COR-L47 (cell line): Measurements from ENCODE around the gene ZBTB7C.

ENCODE experiments used
- DNase-seq: peaks from one replicate; lab custom pipeline; 2025; lab: John Stamatoyannopoulos, UW

Gene ZBTB7C

DNA sequence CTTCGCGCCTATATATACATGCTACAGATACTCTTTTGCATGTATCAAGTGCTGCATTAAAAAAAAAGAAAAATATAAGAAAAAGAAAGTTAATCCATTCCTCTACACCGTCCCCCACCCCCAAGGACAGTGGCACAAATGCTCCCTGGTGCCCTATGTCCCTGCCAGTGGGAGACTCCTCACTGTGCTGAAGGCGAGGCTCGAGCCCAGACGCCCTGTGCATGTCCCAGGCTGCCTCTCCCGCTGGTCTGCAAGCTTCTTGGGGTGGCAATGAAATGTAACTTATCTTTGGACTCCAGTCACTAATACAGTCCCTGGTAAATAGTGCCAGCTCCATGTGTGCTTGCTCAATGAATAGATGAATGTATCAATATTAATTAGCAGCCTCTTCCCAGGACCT, 293.2 kb downstream of the ZBTB7C start:
- DNase-seq = no peak

- no peak for DNase-seq
Measured at GRCh38 chr18:48113691-48114090, 295.5 kb downstream of the ZBTB7C start.

DNA sequence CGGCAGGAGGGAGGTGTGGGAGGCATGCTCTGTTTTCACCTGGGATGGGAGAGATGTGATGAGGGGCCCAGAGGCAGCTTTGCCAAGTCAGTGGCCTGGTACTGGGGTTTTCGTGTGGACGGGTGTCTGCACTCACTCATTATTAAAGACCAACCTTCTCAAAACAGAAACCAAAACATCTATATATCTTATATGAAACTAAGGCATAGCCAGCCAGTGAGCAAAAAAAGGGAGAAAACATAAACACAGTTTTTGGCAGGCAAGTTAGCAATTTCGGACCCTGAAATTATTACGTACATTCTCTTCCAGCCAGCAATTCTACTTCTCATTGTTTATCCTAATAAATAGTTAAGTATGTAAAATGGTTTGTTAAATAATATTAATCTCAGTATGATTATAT, 297.6 kb downstream of the ZBTB7C start:
- peak; percentile 23 for DNase-seq

GRCh38 chr18:48110797-48111196, 298.4 kb downstream of the ZBTB7C start:
- DNase-seq = no peak

DNA sequence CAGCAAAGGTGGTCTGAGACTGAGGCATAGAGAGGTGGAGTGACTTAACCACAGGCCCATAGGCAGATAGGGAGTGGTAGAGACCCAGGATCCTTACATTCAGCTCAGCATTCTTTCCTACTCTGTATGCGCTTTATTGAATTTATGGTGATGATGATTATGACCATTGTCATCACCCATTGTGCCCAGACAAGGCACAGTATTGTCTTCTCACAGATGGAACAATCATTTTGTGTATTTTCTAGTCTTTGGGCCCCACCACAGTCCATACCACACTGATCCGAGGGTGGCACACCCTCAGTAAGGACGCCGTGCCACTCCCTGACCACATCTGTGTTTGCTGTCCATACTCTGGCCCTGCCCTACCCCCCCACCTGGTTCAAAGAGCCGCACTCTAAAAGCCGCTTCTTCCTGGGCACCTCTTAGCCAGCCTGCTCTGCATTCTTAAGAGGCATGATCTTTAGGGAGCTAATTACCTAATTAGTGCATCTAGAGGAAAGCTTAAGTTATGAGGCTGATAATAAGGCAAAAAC, 299.2 kb downstream of the ZBTB7C start:
- DNase-seq = no peak

DNA sequence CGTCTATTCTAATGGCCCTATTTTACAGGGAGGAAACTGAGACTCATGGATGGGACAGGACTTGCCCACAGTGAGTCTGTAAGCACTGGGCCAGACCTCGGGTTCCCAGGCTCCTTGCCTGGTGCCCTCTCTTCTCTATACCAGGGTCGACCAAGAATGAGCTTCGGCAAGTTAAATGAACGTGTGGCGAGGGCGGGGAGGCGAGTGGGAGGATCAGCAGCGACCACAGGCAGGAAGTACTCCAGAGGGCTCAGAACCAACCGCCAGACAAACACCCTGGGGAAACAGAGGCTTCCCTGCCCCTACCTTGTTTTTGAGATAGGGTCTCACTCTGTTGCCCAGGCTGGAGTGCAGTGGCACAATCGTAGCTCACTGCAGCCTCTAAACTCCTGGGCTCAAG, 301.0 kb downstream of the ZBTB7C start:
- DNase-seq = no peak

DNA sequence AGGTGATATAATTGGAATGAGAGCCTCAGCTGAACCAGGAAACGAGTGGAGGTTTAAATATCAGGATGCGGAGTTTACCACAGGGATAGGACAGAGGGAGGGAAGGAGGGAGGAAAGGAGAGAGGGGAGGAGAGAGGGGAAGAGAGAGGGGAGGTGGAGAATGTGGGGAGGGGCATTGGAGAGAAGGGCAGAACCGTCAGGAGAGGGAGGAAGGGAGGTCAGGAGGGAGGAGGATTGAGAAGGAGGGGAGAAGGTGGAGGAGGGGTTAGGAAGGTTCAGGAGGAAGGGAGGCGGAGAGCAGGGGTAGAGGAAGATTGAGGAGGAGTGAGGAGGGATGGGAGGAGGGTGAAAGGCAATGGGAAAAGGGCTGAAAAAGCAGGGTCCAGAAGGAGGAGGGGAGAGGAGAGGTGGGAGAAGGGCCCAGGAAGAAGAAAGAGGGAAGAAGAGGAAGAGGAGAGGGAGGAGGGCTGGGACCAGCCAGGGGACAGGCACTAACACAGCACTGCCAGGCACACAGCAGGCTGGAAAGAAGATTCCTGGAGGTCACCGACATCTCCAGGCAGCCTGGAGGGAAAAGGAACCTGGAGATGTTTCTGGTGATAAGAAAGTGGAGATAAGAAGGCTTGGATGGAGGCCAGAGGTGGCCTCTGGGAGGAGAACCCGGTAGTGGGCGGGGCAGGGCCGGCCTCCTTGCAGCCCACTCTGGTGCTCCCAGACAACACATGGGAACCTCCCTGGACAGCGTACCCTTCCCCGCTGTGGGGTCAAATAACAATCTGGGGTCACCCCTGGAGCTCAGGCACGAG, 302.0 kb downstream of the ZBTB7C start:
- DNase-seq = no peak

- no peak for DNase-seq
Measured at GRCh38 chr18:48106498-48106897, 302.7 kb downstream of the ZBTB7C start.

DNA sequence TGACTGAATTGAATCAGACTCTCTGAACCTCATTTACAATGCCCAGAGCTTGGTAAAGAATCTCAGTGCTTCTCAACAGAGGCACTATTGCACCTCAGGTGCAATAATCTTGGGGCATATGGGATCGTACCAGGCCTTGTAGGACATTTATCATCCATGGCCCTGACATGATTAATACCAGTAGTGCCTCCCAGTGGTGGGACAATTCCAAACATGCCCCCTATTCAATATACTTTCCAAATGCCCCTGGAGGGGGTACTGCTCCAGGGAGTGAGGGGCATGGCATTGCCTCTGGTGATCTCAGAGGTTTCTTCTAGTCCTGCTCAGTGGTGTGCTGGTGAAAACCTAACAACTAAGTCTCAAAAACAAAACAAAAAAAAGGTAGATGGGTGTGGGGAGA, 303.9 kb downstream of the ZBTB7C start:
- DNase-seq = no peak

GRCh38 chr18:48104705-48105104, 304.5 kb downstream of the ZBTB7C start:
- no peak for DNase-seq

DNA sequence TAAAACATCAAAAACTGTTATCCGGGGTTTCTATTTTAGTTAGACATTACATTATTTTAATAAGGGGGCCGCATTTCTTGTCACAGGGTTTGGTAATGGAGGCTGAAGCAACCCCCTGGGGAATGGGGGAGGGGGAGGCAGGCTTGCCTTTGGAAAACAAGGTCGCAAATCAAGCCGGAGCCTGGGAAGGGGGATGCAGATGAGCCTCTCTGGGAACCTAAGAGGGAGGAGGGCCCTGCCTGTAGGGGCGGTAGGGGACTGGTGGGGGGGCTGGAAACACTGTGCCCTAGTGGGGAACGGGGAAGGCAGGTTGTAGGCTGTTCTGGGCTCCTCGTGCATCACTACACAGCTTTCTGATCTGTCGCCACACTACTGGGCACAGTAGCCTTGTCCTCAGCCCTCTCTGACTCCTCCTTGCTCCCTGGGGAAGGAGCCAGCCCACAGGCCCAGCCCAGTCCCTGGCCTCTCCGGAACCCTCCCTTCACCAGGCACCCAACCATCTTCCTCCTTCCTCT, 308.5 kb downstream of the ZBTB7C start:
- no peak for DNase-seq

GRCh38 chr18:48100165-48100575, 309.0 kb downstream of the ZBTB7C start:
- DNase-seq = no peak

DNA sequence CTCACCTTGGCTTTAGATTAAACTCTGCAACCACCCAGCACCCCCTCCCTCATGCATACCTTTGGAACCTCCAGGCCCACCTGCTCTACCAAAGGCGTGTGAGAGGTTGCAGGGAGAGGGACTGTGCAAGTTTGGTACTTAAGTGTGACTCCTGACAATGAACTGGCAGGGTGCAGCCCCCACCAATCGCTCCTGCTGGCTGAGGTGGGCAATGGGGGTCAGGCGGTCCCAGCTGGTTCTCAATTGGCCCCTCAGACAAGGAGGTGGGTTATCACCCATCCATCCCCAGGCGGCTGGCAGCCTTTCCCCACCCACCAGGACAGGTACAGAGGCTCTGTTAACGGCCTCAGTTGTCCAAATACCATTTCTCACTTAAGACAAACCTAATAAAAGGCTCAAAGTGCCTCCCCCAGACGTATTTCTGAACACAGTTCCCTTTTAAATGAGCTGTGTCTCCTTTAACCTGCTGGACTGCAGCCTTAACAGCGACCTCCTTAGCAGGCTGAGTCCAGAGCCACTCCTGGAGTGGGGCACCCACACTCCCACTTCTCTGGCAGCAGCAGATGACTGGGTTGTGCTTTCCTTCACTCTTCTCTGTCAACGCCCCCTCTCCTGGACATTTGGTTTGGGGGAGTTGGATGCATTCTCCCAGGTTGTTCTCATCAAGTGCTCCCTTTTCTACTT, 309.6 kb downstream of the ZBTB7C start:
- DNase-seq = no peak

DNA sequence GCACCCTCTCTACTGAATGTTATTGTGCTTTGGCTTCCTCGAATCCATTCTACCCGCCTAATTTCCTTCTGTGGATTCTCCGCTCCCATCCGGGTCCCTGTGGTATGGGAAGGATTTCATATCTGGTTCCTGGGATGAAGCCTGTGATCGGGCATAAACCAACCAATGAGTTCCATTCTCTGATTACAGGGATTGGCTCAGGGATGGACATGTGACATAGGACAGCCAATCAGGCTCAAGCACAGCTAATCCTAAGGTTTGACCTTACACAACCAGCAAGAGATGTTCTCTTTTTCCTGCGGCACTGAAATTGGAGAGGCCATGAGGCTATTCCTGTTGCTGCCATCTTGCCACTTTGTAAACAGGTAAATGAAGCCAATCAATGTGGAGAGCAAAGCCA, 310.6 kb downstream of the ZBTB7C start:
- no peak for DNase-seq

DNA sequence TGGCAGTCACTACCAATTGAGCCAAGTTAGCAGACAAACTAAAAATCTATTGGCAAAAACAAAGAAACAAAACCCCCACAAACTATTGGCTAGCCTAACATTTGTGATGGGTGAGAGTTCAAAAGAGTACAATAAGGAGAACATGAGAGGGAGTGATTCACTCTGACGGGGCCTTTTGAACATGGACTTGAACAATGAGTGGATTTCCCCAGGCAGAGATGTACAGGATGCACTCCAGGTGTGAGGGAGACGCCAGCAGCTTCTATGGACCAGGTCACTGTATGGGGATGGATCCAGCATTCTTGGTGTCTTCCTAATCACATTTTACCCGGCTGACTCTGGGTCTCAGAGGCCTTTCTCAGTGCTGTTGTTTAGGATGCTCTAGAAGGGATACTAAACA, 311.2 kb downstream of the ZBTB7C start:
- no peak for DNase-seq

DNA sequence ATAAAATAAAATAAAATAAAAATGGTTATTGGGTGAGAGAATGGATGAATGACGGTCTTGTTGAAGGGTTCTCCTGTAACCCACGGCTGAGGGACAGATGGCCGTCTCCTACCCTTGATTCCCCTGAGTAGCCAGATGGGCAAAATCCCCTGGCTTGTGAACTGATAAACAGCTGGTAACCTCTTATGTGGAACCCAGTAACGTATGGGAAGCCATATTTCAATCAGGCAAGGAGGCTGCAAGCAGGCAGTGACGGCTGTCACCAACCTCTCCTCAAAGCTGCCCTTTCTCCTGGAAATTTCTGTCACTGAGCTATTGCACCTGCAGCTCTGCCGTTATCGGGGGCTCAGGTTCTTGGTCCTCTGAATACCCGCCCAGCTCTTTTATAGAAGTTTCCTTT, 313.5 kb downstream of the ZBTB7C start:
- DNase-seq = no peak

- DNase-seq = no peak
Measured at GRCh38 chr18:48093104-48093503, 316.1 kb downstream of the ZBTB7C start.

DNA sequence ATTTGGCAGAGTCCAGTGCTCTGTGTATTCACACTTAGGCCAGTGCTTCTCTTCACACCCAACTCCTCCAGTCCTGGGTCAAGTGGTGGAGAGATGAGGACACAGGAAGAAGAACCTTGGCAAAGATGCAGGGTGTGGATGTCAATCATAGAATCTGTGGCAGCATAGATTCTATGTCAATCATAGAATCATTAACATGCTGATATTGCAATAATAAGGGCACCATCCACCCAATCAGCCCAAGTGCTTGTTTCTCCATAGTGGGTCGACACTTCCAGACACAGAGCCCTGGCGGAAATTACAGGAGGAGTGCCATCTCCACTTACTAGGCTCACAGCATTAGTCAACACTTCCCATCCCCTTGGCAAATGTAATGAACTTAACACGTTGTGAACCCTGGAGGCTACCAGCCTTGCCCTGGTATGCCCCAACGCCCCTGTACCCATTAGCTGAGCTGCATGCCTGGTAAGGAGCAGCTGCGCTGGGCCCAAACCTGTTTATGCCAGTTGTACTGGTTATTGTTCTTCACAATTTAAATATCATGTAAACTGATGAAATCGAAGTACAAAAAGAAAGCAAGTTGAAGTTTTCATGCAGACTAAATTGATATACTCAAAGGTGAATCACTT, 317.2 kb downstream of the ZBTB7C start:
- DNase-seq = no peak

- no peak for DNase-seq
Measured at GRCh38 chr18:48090702-48091101, 318.5 kb downstream of the ZBTB7C start.

- no peak for DNase-seq
Measured at GRCh38 chr18:48090021-48090420, 319.2 kb downstream of the ZBTB7C start.

DNA sequence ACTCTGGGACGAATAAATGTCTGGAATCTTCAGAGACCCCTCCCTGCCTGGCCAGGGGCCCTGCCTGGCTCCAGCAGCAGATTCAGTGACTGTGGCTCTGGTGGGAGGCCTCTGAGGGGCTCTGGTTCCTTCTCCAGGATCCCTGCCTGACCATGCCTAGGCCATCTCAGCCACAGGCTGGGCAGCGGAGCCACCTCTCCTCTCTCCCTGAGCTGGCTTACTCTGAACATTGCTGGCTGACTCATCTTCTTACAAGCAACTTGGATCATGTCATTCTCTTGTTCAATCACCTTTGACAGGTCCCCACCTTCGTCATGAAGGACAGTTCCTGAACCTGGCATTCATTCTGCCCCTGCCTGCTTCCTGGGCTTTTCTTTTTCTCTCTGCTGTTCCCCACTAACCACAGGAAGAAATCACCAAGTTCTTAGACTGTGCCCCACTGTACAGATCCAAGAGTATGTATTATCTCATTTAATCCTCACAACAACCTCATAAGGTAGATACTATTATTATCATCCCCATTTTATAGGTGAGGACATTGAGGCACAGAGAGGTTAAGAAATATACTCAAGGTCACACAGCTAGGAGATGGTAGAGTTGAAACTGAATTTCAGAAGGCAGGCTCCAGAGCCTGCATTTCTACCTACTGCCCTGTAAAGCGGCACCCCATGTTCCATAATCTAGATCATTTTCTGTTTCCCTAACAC, 323.2 kb downstream of the ZBTB7C start:
- no peak for DNase-seq

DNA sequence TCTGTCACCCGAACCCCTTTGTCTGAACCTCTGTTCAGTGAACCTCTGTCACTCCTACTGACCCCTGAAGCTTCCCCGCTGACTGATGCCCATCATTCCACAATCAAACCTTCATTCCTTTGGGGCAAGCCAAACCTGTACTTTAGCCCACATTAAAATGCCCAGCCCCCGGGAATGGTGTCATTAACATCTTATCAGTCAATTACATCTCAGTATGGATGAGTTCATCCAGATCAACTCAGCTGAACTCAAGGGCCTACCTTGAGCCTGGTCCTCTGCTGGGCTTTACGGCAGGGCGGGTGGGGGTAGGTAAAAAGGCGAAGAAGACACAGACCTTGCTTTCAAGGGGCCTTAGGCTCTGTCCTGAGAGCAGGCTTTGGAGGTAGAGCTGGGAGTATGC, 324.3 kb downstream of the ZBTB7C start:
- no peak for DNase-seq
